ENCODE measurements around the gene FCAMR.

The FCAMR gene

DNA sequence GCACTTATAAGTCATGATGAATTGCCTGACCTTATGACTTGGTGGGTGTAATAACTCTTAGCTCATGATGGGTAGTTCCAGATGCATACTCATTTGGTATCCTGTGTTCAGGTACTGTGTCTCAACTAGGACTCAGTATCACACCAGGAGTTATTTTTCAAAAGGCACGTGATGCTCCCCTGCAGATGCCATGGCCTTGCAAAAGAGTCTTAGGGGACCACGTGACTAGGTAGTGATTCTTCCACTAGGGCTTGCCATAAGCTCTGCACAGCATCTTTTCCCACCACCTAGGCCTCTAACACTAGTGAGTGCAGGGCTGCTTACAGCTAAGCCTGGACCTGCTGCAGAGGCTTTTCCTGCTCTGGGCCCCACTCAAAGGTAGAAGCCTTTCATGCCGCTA is 3.9 kb upstream of the FCAMR start:
- Histone ChIP-seq H3K4me2 (ENCODE audit: low read length) (no peak overlapping the region), H3K4me3 (ENCODE audit: low read length) (no peak overlapping the region), H3K79me2 (ENCODE audit: control insufficient read depth, low read length) (no peaks in the 10 kb centered on the region), H3K4me1 (ENCODE audit: control insufficient read depth, low read length) (no peaks in the 10 kb centered on the region), H3K27me3 (ENCODE audit: control insufficient read depth, low read length) (peaks cover 51% of the 10 kb centered on the region), H4K20me1 (ENCODE audit: control insufficient read depth, insufficient read depth, low read depth, low read length) (no peaks in the 10 kb centered on the region), H3K9me3 (ENCODE audit: control insufficient read depth, insufficient read depth, low read length) (no peaks in the 10 kb centered on the region), H3K36me3 (ENCODE audit: control insufficient read depth, low read length) (no peaks in the 10 kb centered on the region), H3K9me2 (replicated peaks; ENCODE audit: control insufficient read depth, low read length) (no peaks in the 10 kb centered on the region), H3F3A (ENCODE audit: control insufficient read depth, insufficient read depth) (no peaks in the 10 kb centered on the region), H3K27ac (ENCODE audit: low read depth, low read length) (no peak overlapping the region)
- no peak for TF ChIP-seq CTCF (IDR thresholded peaks at IDR 0.05; ENCODE audit: low read depth, low read length, poor library complexity, severe bottlenecking)
- no peak for TF ChIP-seq EZH2phosphoT487 (IDR thresholded peaks at IDR 0.05; ENCODE audit: borderline replicate concordance, low read length)

DNA sequence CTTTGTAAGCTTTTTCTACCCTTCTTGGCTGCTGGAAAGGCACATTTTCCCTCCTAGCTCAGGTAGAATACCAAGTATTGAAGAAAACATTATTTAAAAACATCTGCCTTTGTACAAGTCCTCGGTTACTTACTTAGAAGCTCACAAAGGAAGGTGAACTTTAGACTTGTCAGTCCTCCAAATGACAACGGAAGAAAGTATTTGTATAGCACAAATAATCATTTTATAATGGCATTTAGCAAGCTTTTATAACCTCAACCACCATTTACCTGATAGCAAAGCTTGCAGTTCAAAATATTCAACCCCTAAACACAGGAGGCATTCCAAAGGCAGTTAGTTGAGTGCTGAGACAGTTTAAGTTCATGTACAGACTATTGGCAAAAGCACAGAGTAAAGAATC is 2.5 kb upstream of the FCAMR start:
- no peaks in the 10 kb centered on the region for H4K20me1 ChIP-seq (ENCODE audit: control insufficient read depth, insufficient read depth, low read depth, low read length)
- H3K27me3 ChIP-seq (ENCODE audit: control insufficient read depth, low read length), result peaks cover 54% of the 10 kb centered on the region
- no peaks in the 10 kb centered on the region for H3F3A ChIP-seq (ENCODE audit: control insufficient read depth, insufficient read depth)
- H3K79me2 ChIP-seq (ENCODE audit: control insufficient read depth, low read length), result no peaks in the 10 kb centered on the region
- no peaks in the 10 kb centered on the region for H3K9me2 ChIP-seq (replicated peaks; ENCODE audit: control insufficient read depth, low read length)
- TF ChIP-seq EZH2phosphoT487 (IDR thresholded peaks at IDR 0.05; ENCODE audit: borderline replicate concordance, low read length), result no peak
- no peak for TF ChIP-seq CTCF (IDR thresholded peaks at IDR 0.05; ENCODE audit: low read depth, low read length, poor library complexity, severe bottlenecking)
- no peaks in the 10 kb centered on the region for H3K36me3 ChIP-seq (ENCODE audit: control insufficient read depth, low read length)
- no peak overlapping the region for H3K4me3 ChIP-seq (ENCODE audit: low read length)
- no peaks in the 10 kb centered on the region for H3K9me3 ChIP-seq (ENCODE audit: control insufficient read depth, insufficient read depth, low read length)
- no peak overlapping the region for H3K27ac ChIP-seq (ENCODE audit: low read depth, low read length)
- no peak overlapping the region for H3K4me2 ChIP-seq (ENCODE audit: low read length)
- H3K4me1 ChIP-seq (ENCODE audit: control insufficient read depth, low read length), result no peaks in the 10 kb centered on the region

- H3K4me1 ChIP-seq (ENCODE audit: control insufficient read depth, low read length), result no peaks in the 10 kb centered on the region
- no peaks in the 10 kb centered on the region for H4K20me1 ChIP-seq (ENCODE audit: control insufficient read depth, insufficient read depth, low read depth, low read length)
- H3F3A ChIP-seq (ENCODE audit: control insufficient read depth, insufficient read depth), result no peaks in the 10 kb centered on the region
- no peaks in the 10 kb centered on the region for H3K9me3 ChIP-seq (ENCODE audit: control insufficient read depth, insufficient read depth, low read length)
- TF ChIP-seq EZH2phosphoT487 (IDR thresholded peaks at IDR 0.05; ENCODE audit: borderline replicate concordance, low read length), result no peak
- no peak for TF ChIP-seq CTCF (IDR thresholded peaks at IDR 0.05; ENCODE audit: low read depth, low read length, poor library complexity, severe bottlenecking)
- H3K79me2 ChIP-seq (ENCODE audit: control insufficient read depth, low read length), result no peaks in the 10 kb centered on the region
- no peak overlapping the region for H3K4me2 ChIP-seq (ENCODE audit: low read length)
- H3K4me3 ChIP-seq (ENCODE audit: low read length), result no peak overlapping the region
- H3K36me3 ChIP-seq (ENCODE audit: control insufficient read depth, low read length), result no peaks in the 10 kb centered on the region
- H3K27ac ChIP-seq (ENCODE audit: low read depth, low read length), result no peak overlapping the region
- no peaks in the 10 kb centered on the region for H3K9me2 ChIP-seq (replicated peaks; ENCODE audit: control insufficient read depth, low read length)
- peaks cover 42% of the 10 kb centered on the region for H3K27me3 ChIP-seq (ENCODE audit: control insufficient read depth, low read length)
Observed at GRCh38 chr1:206971029-206971655, 882 bp upstream of the FCAMR start.
